Esophagus muscularis mucosa (tissue), 3 donors: ENCODE results near the gene HIRIP3.

ENCODE experiments used
- CTCF ChIP-seq, 3 experiments: fragments of 200-600 bp in 2 of 3; fragments of 450-650 bp in 1 of 3; sonication (generic) in 2 of 3; IDR thresholded peaks; one replicate each; pipeline ENCODE4 v1.5.1; 2017 to 2019; ENCODE audit warnings: antibody characterized with exemption in 3 of 3, mild to moderate bottlenecking in 2 of 3, moderate library complexity in 1 of 3
- POLR2AphosphoS5 ChIP-seq, 2 donors: sonication (generic); formaldehyde crosslinking; IDR thresholded peaks; one replicate each; pipeline ENCODE4 v1.6.1; 2017; ENCODE audit warnings: antibody characterized with exemption in 2 of 2

DNA sequence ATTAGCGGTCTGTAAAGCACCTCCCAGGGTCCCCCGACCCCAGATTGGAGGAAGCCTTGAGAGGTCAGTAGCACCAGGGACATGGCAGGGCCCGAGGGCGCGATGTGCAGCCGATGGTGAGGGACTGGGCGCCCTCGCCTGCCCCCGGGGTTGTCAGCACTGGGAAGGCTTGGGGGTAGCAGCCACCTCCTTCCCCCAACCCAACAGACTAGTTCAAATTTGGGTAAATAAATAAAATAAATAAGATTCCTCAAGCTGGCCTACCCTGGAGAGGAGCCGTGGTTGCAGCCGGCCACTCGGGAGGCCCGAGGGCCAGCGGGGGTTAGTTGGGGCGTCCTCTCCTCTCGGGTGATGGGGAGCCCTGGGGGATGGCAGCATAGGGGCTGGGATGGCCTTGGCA lies 29.0 kb upstream of the HIRIP3 start:
- TF ChIP-seq CTCF (IDR thresholded peaks at IDR 0.05) (no peak), POLR2AphosphoS5 (IDR thresholded peaks at IDR 0.05) (no peak)
